ENCODE measurements around the gene MXD1.
A peak's percentile ranks its signal among the peaks of the same experiment; 100 is the strongest.

MXD1 gene

GRCh38 chr2:69931832-69932595 is 17.1 kb downstream of the MXD1 start:
- Histone ChIP-seq H2BK120ac (ENCODE audit: low read depth, low read length) (no peak overlapping the region), H3K4ac (ENCODE audit: low read length) (no peak overlapping the region), H3K27ac (replicated peaks; ENCODE audit: low read length) (no peak overlapping the region), H3K18ac (ENCODE audit: low read length) (no peak overlapping the region), H3K14ac (ENCODE audit: low read length) (no peak overlapping the region), H4K91ac (ENCODE audit: low read depth, low read length, poor library complexity) (no peak overlapping the region), H2BK15ac (ENCODE audit: low read length) (no peak overlapping the region), H3K23ac (ENCODE audit: low read depth, low read length, poor library complexity) (no peak overlapping the region), H3K4me3 (ENCODE audit: low read length in 2 of 2) (no peak overlapping the region), H3K9ac (ENCODE audit: low read depth, low read length, poor library complexity) (no peak overlapping the region), H2AFZ (ENCODE audit: low read length) (no peak overlapping the region), H3K27me3 (ENCODE audit: control insufficient read depth in 3 of 3, insufficient read depth in 3 of 3, low read depth in 1 of 3, low read length in 3 of 3) (no peaks in the 10 kb centered on the region), H4K8ac (ENCODE audit: low read depth, low read length) (no peak overlapping the region), H3K36me3 (replicated peaks in 1 of 2; ENCODE audit: control insufficient read depth in 2 of 2, insufficient read depth in 2 of 2, low read length in 2 of 2) (peaks cover 7 to 23% of the 10 kb centered on the region in 2 donors), H2AK5ac (ENCODE audit: low read depth, low read length) (no peak overlapping the region), H3K79me1 (ENCODE audit: low read depth, low read length) (no peaks in the 10 kb centered on the region), H2BK5ac (ENCODE audit: low read length) (no peak overlapping the region), H3K4me1 (ENCODE audit: control insufficient read depth in 2 of 2, insufficient read depth in 1 of 2, low read depth in 1 of 2, low read length in 2 of 2) (peaks cover 0 to 6% of the 10 kb centered on the region in 2 donors), H2BK12ac (ENCODE audit: low read length) (no peak overlapping the region), H3K9me3 (replicated peaks in 1 of 2; ENCODE audit: control insufficient read depth in 2 of 2, insufficient read depth in 1 of 2, low read depth in 1 of 2, low read length in 2 of 2) (no peaks in the 10 kb centered on the region), H3K4me2 (ENCODE audit: insufficient read depth, low read length, poor library complexity, severe bottlenecking) (no peak overlapping the region)
- WGBS, 2 donors (ENCODE audit: extremely low coverage in 2 of 2, insufficient read length in 2 of 2, insufficient replicate concordance in 1 of 2), result no CpG with 5 or more reads among the region's 7 CpGs
- no peak for DNase-seq (ENCODE audit: low spot score)

DNA sequence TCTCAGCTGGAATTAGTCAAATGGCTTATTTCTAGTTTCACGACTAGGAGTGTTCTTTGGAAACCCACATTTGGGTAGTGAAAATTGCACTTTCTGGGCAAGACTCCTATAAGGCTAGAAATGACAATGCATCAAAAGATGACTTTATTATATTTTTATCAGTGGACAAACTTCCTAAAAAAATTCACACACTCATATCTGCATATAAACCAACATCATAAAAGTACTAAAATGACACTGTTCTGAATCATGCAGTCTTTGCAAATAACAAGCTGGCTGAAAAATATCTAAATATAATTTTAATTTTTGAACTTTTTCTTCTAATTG is 17.6 kb downstream of the MXD1 start:
- Histone ChIP-seq H2BK120ac (ENCODE audit: low read depth, low read length) (no peak overlapping the region), H3K9ac (ENCODE audit: low read depth, low read length, poor library complexity) (no peak overlapping the region), H3K9me3 (replicated peaks in 1 of 2; ENCODE audit: control insufficient read depth in 2 of 2, insufficient read depth in 1 of 2, low read depth in 1 of 2, low read length in 2 of 2) (no peaks in the 10 kb centered on the region), H2AK5ac (ENCODE audit: low read depth, low read length) (no peak overlapping the region), H3K4me1 (ENCODE audit: control insufficient read depth in 2 of 2, insufficient read depth in 1 of 2, low read depth in 1 of 2, low read length in 2 of 2) (peaks cover 0 to 6% of the 10 kb centered on the region in 2 donors), H3K36me3 (replicated peaks in 1 of 2; ENCODE audit: control insufficient read depth in 2 of 2, insufficient read depth in 2 of 2, low read length in 2 of 2) (peaks cover 9 to 28% of the 10 kb centered on the region in 2 donors), H3K4me3 (ENCODE audit: low read length in 2 of 2) (no peak overlapping the region), H3K79me1 (ENCODE audit: low read depth, low read length) (no peaks in the 10 kb centered on the region), H2AFZ (ENCODE audit: low read length) (no peak overlapping the region), H3K4ac (ENCODE audit: low read length) (no peak overlapping the region), H2BK15ac (ENCODE audit: low read length) (no peak overlapping the region), H2BK5ac (ENCODE audit: low read length) (no peak overlapping the region), H4K91ac (ENCODE audit: low read depth, low read length, poor library complexity) (no peak overlapping the region), H2BK12ac (ENCODE audit: low read length) (no peak overlapping the region), H4K8ac (ENCODE audit: low read depth, low read length) (no peak overlapping the region), H3K18ac (ENCODE audit: low read length) (no peak overlapping the region), H3K4me2 (ENCODE audit: insufficient read depth, low read length, poor library complexity, severe bottlenecking) (no peak overlapping the region), H3K27me3 (ENCODE audit: control insufficient read depth in 3 of 3, insufficient read depth in 3 of 3, low read depth in 1 of 3, low read length in 3 of 3) (no peaks in the 10 kb centered on the region), H3K14ac (ENCODE audit: low read length) (no peak overlapping the region), H3K27ac (replicated peaks; ENCODE audit: low read length) (no peak overlapping the region), H3K23ac (ENCODE audit: low read depth, low read length, poor library complexity) (no peak overlapping the region)
- no CpG with 5 or more reads among the region's 1 CpG for WGBS, 2 donors (ENCODE audit: extremely low coverage in 2 of 2, insufficient read length in 2 of 2, insufficient replicate concordance in 1 of 2)
- DNase-seq (ENCODE audit: low spot score), result no peak

GRCh38 chr2:69933254-69933828 is 18.4 kb downstream of the MXD1 start:
- Histone ChIP-seq H2AK5ac (ENCODE audit: low read depth, low read length) (no peak overlapping the region), H2BK120ac (ENCODE audit: low read depth, low read length) (no peak overlapping the region), H4K91ac (ENCODE audit: low read depth, low read length, poor library complexity) (no peak overlapping the region), H3K4ac (ENCODE audit: low read length) (no peak overlapping the region), H3K4me3 (ENCODE audit: low read length in 2 of 2) (no peak overlapping the region), H2BK5ac (ENCODE audit: low read length) (no peak overlapping the region), H3K79me1 (ENCODE audit: low read depth, low read length) (no peaks in the 10 kb centered on the region), H3K4me2 (ENCODE audit: insufficient read depth, low read length, poor library complexity, severe bottlenecking) (no peak overlapping the region), H3K4me1 (ENCODE audit: control insufficient read depth in 2 of 2, insufficient read depth in 1 of 2, low read depth in 1 of 2, low read length in 2 of 2) (peaks cover 0 to 6% of the 10 kb centered on the region in 2 donors), H3K18ac (ENCODE audit: low read length) (no peak overlapping the region), H3K27ac (replicated peaks; ENCODE audit: low read length) (no peak overlapping the region), H4K8ac (ENCODE audit: low read depth, low read length) (no peak overlapping the region), H2BK15ac (ENCODE audit: low read length) (no peak overlapping the region), H2AFZ (ENCODE audit: low read length) (no peak overlapping the region), H3K9me3 (replicated peaks in 1 of 2; ENCODE audit: control insufficient read depth in 2 of 2, insufficient read depth in 1 of 2, low read depth in 1 of 2, low read length in 2 of 2) (no peaks in the 10 kb centered on the region), H2BK12ac (ENCODE audit: low read length) (no peak overlapping the region), H3K36me3 (replicated peaks in 1 of 2; ENCODE audit: control insufficient read depth in 2 of 2, insufficient read depth in 2 of 2, low read length in 2 of 2) (peaks cover 11 to 35% of the 10 kb centered on the region in 2 donors), H3K14ac (ENCODE audit: low read length) (no peak overlapping the region), H3K23ac (ENCODE audit: low read depth, low read length, poor library complexity) (no peak overlapping the region), H3K27me3 (ENCODE audit: control insufficient read depth in 3 of 3, insufficient read depth in 3 of 3, low read depth in 1 of 3, low read length in 3 of 3) (no peaks in the 10 kb centered on the region), H3K9ac (ENCODE audit: low read depth, low read length, poor library complexity) (no peak overlapping the region)
- DNase-seq (ENCODE audit: low spot score), result no peak

- Histone ChIP-seq H2BK15ac (ENCODE audit: low read length) (no peak overlapping the region), H3K27ac (replicated peaks; ENCODE audit: low read length) (no peak overlapping the region), H3K9ac (ENCODE audit: low read depth, low read length, poor library complexity) (no peak overlapping the region), H2BK12ac (ENCODE audit: low read length) (no peak overlapping the region), H2AK5ac (ENCODE audit: low read depth, low read length) (no peak overlapping the region), H3K4ac (ENCODE audit: low read length) (no peak overlapping the region), H4K91ac (ENCODE audit: low read depth, low read length, poor library complexity) (no peak overlapping the region), H3K36me3 (replicated peaks in 1 of 2; ENCODE audit: control insufficient read depth in 2 of 2, insufficient read depth in 2 of 2, low read length in 2 of 2) (peaks cover 11 to 42% of the 10 kb centered on the region in 2 donors), H2AFZ (ENCODE audit: low read length) (peak overlapping the region; percentile 17), H3K9me3 (replicated peaks in 1 of 2; ENCODE audit: control insufficient read depth in 2 of 2, insufficient read depth in 1 of 2, low read depth in 1 of 2, low read length in 2 of 2) (no peaks in the 10 kb centered on the region), H3K23ac (ENCODE audit: low read depth, low read length, poor library complexity) (no peak overlapping the region), H3K79me1 (ENCODE audit: low read depth, low read length) (no peaks in the 10 kb centered on the region), H3K14ac (ENCODE audit: low read length) (no peak overlapping the region), H4K8ac (ENCODE audit: low read depth, low read length) (no peak overlapping the region), H3K18ac (ENCODE audit: low read length) (no peak overlapping the region), H3K4me3 (ENCODE audit: low read length in 2 of 2) (no peak overlapping the region), H3K27me3 (ENCODE audit: control insufficient read depth in 3 of 3, insufficient read depth in 3 of 3, low read depth in 1 of 3, low read length in 3 of 3) (no peaks in the 10 kb centered on the region), H3K4me1 (ENCODE audit: control insufficient read depth in 2 of 2, insufficient read depth in 1 of 2, low read depth in 1 of 2, low read length in 2 of 2) (peaks cover 0 to 6% of the 10 kb centered on the region in 2 donors), H2BK120ac (ENCODE audit: low read depth, low read length) (no peak overlapping the region), H2BK5ac (ENCODE audit: low read length) (no peak overlapping the region), H3K4me2 (ENCODE audit: insufficient read depth, low read length, poor library complexity, severe bottlenecking) (no peak overlapping the region)
- DNase-seq (ENCODE audit: low spot score), result no peak
- WGBS, 2 donors (ENCODE audit: extremely low coverage in 2 of 2, insufficient read length in 2 of 2, insufficient replicate concordance in 1 of 2), result no CpG with 5 or more reads among the region's 4 CpGs
Measured at GRCh38 chr2:69933839-69934613, 19.1 kb downstream of the MXD1 start.

Measured in neuronal stem cell (in vitro differentiated cells).